RWPE2 (cell line): ENCODE measurements around the gene CCDC171.

Experiments used
- ATAC-seq: fragments of 200-7000 bp; cut with Tn5 transposase; 3 replicates; pipeline ENCODE4 v1.9.1; 2021; ENCODE audit warnings: low read depth
- DNase-seq: peaks from one replicate; pipeline ENCODE4 v3.0.0-alpha.2; 2020; ENCODE audit warnings: low spot score
- H3K27ac ChIP-seq: fragments of 450-650 bp; 2 replicates; pipeline ENCODE4 v1.5.1; 2017; ENCODE audit warnings: mild to moderate bottlenecking; ENCODE audit not compliant: poor library complexity, severe bottlenecking
- H3K27me3 ChIP-seq: fragments of 250-450 bp; sonication (Bioruptor Pico); 2 replicates; pipeline ENCODE4 v1.5.1; 2021; ENCODE audit warnings: mild to moderate bottlenecking, moderate library complexity; ENCODE audit not compliant: insufficient read depth, poor library complexity, severe bottlenecking
- H3K36me3 ChIP-seq: fragments of 250-450 bp; sonication (Bioruptor Pico); 2 replicates; pipeline ENCODE4 v1.5.1; 2020; ENCODE audit warnings: low read depth, mild to moderate bottlenecking, moderate library complexity
- H3K4me1 ChIP-seq: fragments of 250-450 bp; sonication (Bioruptor Pico); 2 replicates; pipeline ENCODE4 v1.5.1; 2021; ENCODE audit warnings: mild to moderate bottlenecking, moderate library complexity; ENCODE audit not compliant: insufficient read depth, poor library complexity, severe bottlenecking
- H3K4me3 ChIP-seq: fragments of 250-450 bp; sonication (Bioruptor Pico); 2 replicates; pipeline ENCODE4 v1.5.1; 2021; ENCODE audit warnings: mild to moderate bottlenecking, moderate library complexity; ENCODE audit not compliant: severe bottlenecking
- H3K9me3 ChIP-seq: fragments of 250-450 bp; sonication (Bioruptor Pico); 2 replicates; pipeline ENCODE4 v1.5.1; 2021; ENCODE audit warnings: mild to moderate bottlenecking, moderate library complexity; ENCODE audit not compliant: severe bottlenecking
- CTCF ChIP-seq: fragments of 450-650 bp; IDR thresholded peaks from one replicate; pipeline ENCODE4 v1.5.1; 2017; ENCODE audit warnings: mild to moderate bottlenecking, moderate library complexity; ENCODE audit not compliant: poor library complexity, severe bottlenecking

The CCDC171 gene

GRCh38 chr9:15743512-15743911, 190.7 kb downstream of the CCDC171 start:
- no peak for DNase-seq
- ATAC-seq = no peak
- no peaks in the 10 kb centered on the region for H3K27me3 ChIP-seq
- no peaks in the 10 kb centered on the region for H3K9me3 ChIP-seq
- H3K27ac ChIP-seq = no peak overlapping the region
- H3K4me3 ChIP-seq = no peak overlapping the region
- H3K4me1 ChIP-seq = peaks cover 10% of the 10 kb centered on the region
- H3K36me3 ChIP-seq = no peaks in the 10 kb centered on the region
- TF ChIP-seq CTCF = no peak

GRCh38 chr9:15744196-15744595, 191.4 kb downstream of the CCDC171 start:
- Histone ChIP-seq H3K27me3 (no peaks in the 10 kb centered on the region), H3K9me3 (no peaks in the 10 kb centered on the region), H3K4me3 (no peak overlapping the region), H3K36me3 (no peaks in the 10 kb centered on the region), H3K4me1 (peaks cover 4% of the 10 kb centered on the region), H3K27ac (no peak overlapping the region)
- DNase-seq (no peak), ATAC-seq (no peak)
- TF ChIP-seq CTCF = no peak

GRCh38 chr9:15746905-15747304, 194.1 kb downstream of the CCDC171 start:
- no peaks in the 10 kb centered on the region for H3K9me3 ChIP-seq
- no peaks in the 10 kb centered on the region for H3K36me3 ChIP-seq

GRCh38 chr9:15755660-15756059, 202.8 kb downstream of the CCDC171 start:
- no peak for TF ChIP-seq CTCF
- DNase-seq = no peak
- Histone ChIP-seq H3K27ac (no peak overlapping the region), H3K4me3 (no peak overlapping the region), H3K36me3 (no peaks in the 10 kb centered on the region), H3K9me3 (no peaks in the 10 kb centered on the region), H3K4me1 (no peaks in the 10 kb centered on the region), H3K27me3 (no peaks in the 10 kb centered on the region)
- ATAC-seq = no peak

More at GRCh38 chr9:15746905-15747304, 194.1 kb downstream of the CCDC171 start:
- Histone ChIP-seq H3K27me3 (no peaks in the 10 kb centered on the region), H3K27ac (no peak overlapping the region), H3K4me3 (no peak overlapping the region), H3K4me1 (no peaks in the 10 kb centered on the region)
- TF ChIP-seq CTCF = no peak
- ATAC-seq = no peak
- DNase-seq = no peak

- H3K27ac ChIP-seq = no peak overlapping the region
- DNase-seq (no peak), ATAC-seq (no peak)
- no peaks in the 10 kb centered on the region for H3K4me1 ChIP-seq
- H3K27me3 ChIP-seq = no peaks in the 10 kb centered on the region
- H3K4me3 ChIP-seq = no peak overlapping the region
- H3K9me3 ChIP-seq = no peaks in the 10 kb centered on the region
- no peaks in the 10 kb centered on the region for H3K36me3 ChIP-seq
- TF ChIP-seq CTCF = no peak
Observed at GRCh38 chr9:15761551-15761950, 208.7 kb downstream of the CCDC171 start.
